Colon (tissue), 2 donors: ENCODE results near the gene TUB.

Experiments
- FAIRE-seq: peaks from 2 replicates; lab custom pipeline; 2012; peaks lifted over from hg19 to GRCh38; lab: Jason Lieb, UNC
- donor health status: control.
- donor health status: control.

TUB gene

GRCh38 chr11:8045839-8046238 is 35.2 kb upstream of the TUB start:
- FAIRE-seq: no peak

- no peak for FAIRE-seq
Measured at GRCh38 chr11:8047382-8047781, 33.6 kb upstream of the TUB start.

DNA sequence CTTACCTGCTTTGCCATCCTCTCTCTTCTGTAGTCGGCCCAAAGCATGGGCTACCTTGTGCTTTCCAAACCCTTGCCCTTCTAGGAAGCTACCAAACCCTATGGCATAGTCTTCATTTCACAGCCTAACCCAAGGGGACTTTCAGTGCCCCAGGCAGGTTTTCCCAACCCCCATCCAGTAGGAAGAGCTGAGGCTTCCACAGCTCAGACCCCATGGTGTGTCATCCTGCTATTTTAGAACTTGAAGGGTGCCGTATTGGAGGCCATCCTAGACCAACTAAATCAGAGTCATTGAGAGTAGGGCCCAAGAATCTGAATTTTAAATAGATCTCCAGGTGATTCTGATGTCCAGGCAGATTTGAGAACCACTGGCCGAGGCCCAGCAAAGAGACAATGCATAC is 31.9 kb upstream of the TUB start:
- FAIRE-seq: no peak

GRCh38 chr11:8055091-8055835 is 25.7 kb upstream of the TUB start:
- no peak for FAIRE-seq

- no peak for FAIRE-seq
Measured at GRCh38 chr11:8055836-8056526, 25.0 kb upstream of the TUB start.

GRCh38 chr11:8056810-8057463 is 24.1 kb upstream of the TUB start:
- FAIRE-seq: no peak

GRCh38 chr11:8058216-8058615 is 22.8 kb upstream of the TUB start:
- no peak for FAIRE-seq

GRCh38 chr11:8059030-8059429 is 22.0 kb upstream of the TUB start:
- FAIRE-seq: no peak

DNA sequence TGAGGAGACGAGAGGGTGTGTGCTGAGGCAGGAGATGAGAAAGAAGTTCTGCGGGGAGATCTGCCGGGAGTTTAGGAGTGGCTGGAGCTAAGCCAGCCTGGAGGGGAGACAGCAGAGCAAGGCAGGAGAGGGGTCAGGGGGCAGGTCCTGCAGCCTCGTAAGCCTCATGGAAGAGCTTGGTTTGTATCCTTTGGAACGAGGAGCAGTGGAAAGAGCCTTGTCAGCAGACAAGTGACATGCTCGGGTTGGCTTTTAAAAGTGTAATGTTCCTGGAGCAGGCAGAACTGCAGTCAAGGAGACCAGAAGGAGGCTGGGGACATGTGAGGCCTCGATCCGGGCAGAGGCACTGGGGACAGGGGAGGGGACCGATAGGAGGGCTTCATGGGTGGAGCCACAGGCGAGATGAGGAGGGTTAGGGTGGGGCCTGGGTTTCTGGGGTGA is 21.4 kb upstream of the TUB start:
- no peak for FAIRE-seq

DNA sequence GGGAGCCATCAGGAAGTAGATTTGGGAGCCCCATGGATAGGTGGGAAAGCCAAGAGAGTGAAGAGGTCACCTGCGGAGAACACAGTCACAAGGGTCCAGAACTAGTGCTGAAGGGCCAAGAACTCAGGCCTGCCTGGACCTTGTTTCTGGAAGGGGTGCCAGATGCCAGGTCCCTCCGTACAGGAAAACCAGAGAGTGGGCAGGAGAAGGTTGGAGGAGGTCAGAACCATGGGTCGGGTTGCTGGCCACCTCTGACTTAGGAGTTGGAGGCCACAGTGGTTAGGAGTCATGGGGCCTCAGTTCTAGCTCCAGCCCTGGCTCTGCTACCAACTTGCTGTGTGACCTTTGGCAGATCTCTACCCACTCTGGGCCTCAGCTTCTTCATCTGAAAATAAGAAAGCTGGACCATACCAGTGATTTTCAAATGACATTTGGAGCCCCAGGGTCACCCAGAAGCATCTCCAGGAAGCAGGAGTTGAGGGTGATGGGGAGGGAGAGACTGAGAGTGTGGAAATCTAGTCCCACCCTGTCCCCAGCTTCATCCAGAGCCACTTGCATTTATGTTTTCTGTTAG is 20.8 kb upstream of the TUB start:
- FAIRE-seq: no peak

- FAIRE-seq: no peak
Measured at GRCh38 chr11:8060801-8061554, 20.0 kb upstream of the TUB start.

GRCh38 chr11:8061555-8062428 is 19.2 kb upstream of the TUB start:
- no peak for FAIRE-seq

GRCh38 chr11:8062781-8063257 is 18.2 kb upstream of the TUB start:
- no peak for FAIRE-seq

DNA sequence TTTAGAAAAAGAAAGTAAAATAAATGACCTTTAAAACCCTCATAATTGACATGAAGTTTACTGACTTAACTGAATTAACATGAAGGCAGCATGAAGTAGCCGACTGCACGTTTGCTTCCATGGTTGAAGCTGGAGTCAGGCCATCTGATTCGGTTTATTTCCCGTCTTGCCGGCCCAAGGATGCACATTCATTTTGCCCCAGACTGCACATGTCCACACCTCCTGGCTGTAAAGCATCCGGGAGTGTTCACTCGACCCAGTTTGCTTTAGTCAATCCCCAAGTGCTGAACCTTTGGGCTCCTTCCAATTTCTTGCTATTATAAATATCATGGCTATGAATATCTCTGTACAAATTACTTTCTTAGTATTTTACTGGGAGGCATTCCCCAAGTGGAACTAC is 17.7 kb upstream of the TUB start:
- FAIRE-seq: no peak

GRCh38 chr11:8065031-8065430 is 16.0 kb upstream of the TUB start:
- FAIRE-seq: no peak

GRCh38 chr11:8066036-8066910 is 14.7 kb upstream of the TUB start:
- no peak for FAIRE-seq

GRCh38 chr11:8066911-8067455 is 14.0 kb upstream of the TUB start:
- no peak for FAIRE-seq

GRCh38 chr11:8067567-8067928 is 13.5 kb upstream of the TUB start:
- no peak for FAIRE-seq

GRCh38 chr11:8067929-8068575 is 13.0 kb upstream of the TUB start:
- no peak for FAIRE-seq
